GM19372 (cell line): ENCODE data around the gene FILIP1.
"Not testable (repeated sequence)": the region's sequence is repeated elsewhere in the genome, so short reads cannot be mapped to it uniquely, and the experiment has no call there.

ENCODE experiments used
- ATAC-seq: cut with Tn5 transposase; IDR thresholded peaks from one replicate; pipeline ENCODE4 v1.9.1; 2021; ENCODE audit warnings: mild to moderate bottlenecking, low read depth, moderate library complexity; ENCODE audit not compliant: unreplicated experiment

FILIP1 gene

DNA sequence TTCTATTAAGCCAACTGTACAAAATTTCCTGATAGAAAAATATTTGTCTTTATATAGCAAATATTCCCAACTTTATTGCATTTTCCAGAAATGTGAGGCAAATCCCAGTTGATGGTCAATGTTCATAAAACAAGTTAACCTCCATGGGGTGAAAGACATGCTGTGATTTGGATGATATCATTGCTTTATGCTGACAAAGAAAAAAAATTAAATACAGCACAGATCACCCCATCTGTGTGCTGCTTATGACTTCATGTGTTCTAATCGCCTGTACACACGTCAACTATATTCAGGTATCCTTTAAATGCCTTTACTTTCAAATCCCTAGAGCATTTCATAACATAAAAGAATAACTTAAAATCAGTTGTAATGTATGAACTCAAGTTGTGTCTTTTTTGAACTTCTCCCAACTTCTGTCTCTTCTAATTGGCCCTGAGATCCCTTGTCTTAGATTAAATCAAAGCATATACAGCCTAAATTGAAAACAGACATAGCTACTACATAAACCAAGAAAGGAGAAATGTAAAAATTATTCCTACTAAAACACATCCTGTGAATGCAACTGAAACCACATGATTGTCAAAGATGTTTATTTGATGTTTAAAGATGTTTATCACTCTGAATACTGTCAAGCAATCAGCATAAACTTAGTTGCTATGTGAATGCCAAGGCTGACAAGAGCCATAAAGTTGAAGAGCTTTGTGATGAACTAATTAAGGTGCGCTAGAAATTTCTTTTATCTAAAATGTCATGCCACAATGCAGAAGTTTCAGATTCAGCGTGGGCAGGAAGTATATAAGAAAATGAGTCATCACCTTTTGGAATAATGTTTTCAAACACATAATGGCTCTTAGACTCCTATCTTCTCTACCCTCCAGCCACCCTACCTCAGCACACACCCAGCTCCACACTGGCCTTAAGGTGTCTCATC is 68.7 kb downstream of the FILIP1 start:
- no peak for ATAC-seq

- no peak for ATAC-seq
These were observed 70.2 kb downstream of the FILIP1 start for GRCh38 chr6:75423386-75423785.

DNA sequence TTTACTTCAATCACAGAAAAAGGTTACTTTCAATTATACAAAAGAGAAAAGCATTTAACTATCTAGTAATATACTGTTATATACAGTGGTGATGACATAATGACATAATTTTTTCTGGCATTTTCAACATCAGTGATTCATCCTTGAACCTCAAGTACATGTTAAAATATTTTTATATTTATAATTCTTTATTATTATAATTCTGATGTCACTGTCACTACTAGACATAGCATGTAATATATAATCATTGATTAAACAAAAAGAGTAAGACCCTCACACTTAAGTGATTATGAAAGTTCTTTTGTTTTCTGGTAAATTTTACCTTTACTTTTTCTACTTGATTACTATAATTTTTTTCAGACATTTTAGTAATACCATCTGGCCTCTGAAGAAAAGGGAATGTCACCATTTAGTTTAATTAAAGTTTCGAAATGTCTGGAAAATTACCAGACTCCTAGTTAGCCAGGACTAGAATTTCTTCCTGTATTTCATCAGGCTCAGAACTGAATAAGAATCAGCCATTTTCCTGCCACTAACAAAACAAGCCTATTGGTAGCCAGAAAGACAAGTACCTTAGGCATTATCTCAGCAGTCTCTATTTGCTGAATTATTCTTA is 71.5 kb downstream of the FILIP1 start:
- no peak for ATAC-seq

GRCh38 chr6:75421316-75422023 is 72.1 kb downstream of the FILIP1 start:
- ATAC-seq = no peak

GRCh38 chr6:75419980-75420379 is 73.6 kb downstream of the FILIP1 start:
- no peak for ATAC-seq

- ATAC-seq = no peak
These were observed 74.2 kb downstream of the FILIP1 start for GRCh38 chr6:75419416-75419815.

GRCh38 chr6:75418233-75418632 is 75.4 kb downstream of the FILIP1 start:
- no peak for ATAC-seq

DNA sequence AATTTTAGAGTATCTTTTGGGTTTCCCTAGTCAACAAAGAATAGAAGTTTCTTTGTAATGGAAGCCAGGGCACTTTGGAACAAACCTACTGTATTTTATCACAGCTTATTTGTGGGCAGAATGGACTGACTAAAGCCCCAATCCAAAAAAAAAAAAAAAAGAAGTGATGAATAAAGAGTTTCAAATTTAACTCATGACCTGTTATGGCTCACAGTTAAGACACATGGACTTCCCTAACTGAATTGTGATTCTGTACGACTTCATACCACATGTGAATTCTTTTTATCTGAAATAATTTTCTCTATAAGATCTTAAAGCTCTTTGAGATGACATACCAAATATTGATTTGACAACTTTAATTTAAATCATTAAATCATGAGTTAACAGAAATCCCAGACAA is 77.2 kb downstream of the FILIP1 start:
- no peak for ATAC-seq

DNA sequence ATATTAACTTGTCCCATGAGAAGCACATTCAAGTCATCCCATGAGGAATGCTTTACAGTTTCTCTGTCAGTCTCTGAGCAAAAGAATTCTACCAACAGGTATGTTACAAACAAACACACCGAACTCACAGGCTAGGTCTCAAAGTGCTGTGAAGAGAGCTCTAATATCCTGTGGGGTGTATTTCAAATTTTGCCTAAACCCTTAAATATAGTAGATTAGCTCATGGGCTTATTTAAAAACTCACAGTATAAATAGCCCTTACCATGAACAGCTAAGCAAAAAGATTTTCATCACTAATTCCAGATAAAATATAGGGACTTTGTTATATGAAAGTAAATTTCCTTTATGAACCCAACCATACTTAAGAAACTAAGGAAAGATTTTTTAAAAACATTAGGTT is 77.8 kb downstream of the FILIP1 start:
- no peak for ATAC-seq

GRCh38 chr6:75414445-75415021 is 79.1 kb downstream of the FILIP1 start:
- ATAC-seq = no peak

DNA sequence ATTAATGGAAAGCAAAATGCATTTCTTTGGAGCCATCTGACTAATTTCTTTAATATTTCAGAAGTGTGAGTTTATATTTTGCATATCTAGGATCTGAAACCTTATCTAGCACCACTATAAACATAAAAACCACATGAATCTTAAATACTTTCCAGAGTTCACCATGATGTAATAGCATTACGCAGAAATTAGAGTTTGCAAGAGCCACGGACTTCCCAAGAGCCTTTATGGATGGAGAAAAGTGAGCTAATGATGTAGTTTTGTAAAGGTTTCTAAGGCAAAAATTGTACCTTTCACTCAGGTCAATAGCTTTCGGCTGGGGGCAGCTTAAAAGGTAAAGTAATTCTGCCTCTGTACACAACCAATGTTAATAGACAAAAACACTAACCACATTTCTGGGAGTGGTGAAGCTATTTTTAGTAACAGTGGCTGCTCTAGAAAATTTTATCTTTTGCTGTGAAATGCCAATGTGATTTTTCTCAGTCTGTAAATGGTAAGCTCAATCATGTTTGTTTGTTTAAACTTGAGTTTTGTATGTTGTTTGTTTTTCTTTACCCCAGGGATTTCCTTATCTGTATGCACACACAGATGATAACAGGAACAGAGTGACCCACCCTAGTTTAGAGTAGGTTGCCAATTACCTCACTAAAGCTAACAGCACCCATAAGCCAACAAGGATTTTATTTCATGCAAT is 80.5 kb downstream of the FILIP1 start:
- ATAC-seq = no peak

DNA sequence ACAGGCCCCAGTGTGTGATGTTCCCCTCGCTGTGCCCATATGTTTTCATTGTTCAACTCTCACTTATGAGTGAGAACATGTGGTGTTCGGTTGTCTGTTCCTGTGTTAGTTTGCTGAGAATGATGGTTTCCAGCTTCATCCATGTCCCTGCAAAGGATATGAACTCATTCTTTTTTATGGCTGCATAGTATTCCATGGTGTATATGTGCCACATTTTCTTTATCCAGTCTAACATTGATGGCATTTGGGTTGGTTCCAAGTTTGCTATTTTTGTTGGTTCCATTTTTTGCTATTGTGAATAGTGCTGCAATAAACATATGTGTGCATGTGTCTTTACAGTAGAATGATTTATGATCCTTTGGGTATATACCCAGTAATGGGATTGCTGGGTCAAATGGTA is 83.0 kb downstream of the FILIP1 start:
- ATAC-seq = not testable (repeated sequence)

DNA sequence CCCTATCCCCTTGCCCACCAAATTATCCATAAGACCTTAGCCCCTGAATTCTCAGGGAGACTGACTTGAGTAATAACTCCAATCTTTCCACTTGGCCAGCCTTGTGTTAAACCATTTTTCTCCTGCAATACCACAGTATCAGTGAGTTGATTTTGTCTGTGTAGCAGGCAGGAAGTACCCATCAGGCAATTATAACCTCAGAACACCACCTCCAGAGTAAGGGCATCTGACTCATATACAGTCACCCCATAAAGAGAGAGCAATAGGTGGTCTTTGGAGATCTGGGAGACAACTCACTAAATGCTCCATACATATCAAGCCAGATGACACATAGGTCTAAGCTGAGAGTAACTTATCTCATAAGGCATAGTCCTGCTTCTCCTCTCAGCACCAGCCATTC is 83.7 kb downstream of the FILIP1 start:
- ATAC-seq = no peak

- ATAC-seq = no peak
These were observed 84.3 kb downstream of the FILIP1 start for GRCh38 chr6:75409286-75409685.

DNA sequence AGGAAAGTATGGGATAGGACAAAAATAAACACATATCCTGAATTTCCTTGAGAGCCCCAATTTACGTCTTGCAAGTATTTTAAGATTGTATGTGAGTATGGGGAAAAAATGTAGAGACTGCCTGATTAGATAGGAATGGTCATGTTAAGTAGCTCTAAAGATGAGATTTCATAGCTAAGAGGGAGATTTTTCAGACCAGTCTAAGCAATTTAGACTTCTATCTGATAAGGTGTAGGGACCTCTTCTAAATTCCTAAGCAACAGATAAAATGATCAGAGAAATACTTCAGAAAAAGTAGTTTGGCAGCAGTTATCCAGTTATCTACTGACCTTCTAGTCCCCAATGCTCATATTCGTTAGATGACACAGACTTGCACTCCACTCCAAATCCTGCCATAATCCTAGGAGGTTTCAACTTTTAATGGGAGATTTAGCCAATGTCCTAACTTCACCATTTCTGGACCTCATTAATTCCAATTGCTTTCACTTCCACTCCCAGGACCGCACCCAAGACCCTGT is 90.0 kb downstream of the FILIP1 start:
- no peak for ATAC-seq

- no peak for ATAC-seq
These were observed 91.3 kb downstream of the FILIP1 start for GRCh38 chr6:75402296-75402695.

DNA sequence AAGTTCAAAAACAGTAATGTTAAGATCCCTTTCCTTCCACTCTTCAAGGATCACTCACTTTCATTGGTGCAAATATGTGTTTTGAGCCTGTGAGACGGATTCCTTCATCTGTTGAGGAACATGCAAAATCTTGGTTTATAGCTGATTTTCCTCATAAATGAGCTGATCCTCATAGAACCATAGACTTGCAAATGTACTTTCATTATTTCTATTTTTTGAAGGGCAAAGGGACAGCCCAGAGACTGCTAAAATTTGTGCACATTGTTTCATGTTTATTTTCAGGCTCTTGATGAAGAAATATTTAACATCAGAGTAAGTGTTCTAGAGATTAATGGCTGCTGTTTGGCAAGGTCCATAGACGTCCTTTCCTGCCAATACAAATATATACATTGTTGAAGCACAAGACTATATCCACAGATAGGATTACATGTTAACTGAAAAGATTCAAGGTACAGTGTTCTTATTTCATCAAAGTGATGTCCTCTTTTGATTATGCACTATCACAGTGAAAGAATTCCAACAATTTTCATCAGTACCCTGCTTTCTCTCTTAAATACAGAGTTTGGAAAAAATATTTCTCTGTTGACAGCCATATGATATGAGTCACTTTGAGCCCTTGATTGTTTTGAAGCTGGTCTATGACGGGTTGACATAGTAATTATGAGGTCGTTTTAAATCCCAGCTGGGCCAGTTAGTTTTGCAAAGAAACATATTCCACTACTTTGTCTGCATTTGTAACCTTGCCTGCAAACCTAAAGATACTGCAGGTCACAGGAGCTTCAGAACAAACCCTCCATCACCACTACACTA is 95.7 kb downstream of the FILIP1 start:
- no peak for ATAC-seq

GRCh38 chr6:75397171-75397570 is 96.4 kb downstream of the FILIP1 start:
- ATAC-seq = no peak

GRCh38 chr6:75396005-75396800 is 97.4 kb downstream of the FILIP1 start:
- no peak for ATAC-seq
